Stimulated activated CD8-positive, alpha-beta memory T cell treated with anti-CD3 and anti-CD28 coated beads, Interleukin-12 subunit alpha, Interleukin-12 subunit beta, amount 100 ng/mL, for 1 hour (primary cell): Measurements from ENCODE around the gene TRIM2.

ENCODE experiments used
- DNase-seq: peaks from one replicate; pipeline ENCODE4 v3.0.0-alpha.2; 2020; ENCODE audit warnings: low read depth

Gene TRIM2

DNA sequence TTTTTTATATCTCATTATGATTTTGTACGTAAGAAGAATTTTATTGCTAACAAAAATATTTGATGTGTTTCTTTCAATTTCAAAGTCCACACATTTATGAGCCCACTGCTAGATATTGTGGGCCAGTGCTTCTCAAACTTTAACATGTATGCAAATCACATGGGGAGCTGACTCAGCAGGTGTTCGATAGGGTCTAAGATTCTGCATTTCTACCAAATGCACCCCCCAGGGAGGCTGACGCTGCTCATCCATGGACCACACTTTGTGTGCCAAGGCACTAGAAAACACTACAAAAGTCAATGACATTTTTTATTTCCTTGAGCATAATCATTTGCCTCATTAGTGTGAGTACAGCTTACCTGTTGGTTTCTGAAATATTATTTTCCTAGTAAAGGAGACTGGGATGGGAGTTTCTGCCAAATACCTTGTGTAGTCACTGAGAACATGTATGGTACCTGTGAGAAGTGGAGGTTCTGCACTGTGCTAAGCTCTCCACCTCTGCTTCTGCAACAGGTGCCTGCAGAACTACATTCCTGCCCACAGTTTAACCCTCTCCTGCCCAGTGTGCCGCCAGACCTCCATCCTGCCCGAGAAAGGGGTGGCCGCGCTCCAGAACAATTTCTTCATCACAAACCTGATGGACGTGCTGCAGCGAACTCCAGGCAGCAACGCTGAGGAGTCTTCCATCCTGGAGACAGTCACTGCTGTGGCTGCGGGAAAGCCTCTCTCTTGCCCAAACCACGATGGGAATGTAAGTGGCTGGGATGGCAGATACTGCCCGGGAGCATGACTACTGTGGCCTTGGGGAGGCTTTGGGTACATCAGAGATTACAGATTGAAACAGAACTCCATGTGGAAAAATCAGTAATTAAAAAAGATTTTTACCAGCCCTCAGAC is 71.4 kb downstream of the TRIM2 start:
- DNase-seq, result no peak

DNA sequence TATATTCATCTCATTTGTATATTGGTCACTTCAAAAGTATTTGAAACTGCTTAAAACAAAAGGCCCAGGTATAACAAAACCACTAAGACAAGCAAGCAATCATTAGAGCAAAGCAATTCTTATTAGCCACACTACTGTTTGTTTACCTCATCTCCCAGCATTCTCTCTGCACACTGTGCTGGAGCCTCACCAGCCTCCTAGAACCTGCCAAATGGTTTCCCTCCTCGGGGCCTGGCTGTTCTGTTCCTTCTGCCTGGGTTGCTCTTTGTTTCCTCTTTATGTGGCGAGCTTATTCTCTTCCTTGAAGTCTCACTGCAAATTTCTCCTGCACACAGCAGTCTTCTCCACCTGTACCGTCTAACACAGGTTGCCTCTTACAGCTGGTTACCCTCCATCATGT is 72.7 kb downstream of the TRIM2 start:
- DNase-seq, result no peak

DNA sequence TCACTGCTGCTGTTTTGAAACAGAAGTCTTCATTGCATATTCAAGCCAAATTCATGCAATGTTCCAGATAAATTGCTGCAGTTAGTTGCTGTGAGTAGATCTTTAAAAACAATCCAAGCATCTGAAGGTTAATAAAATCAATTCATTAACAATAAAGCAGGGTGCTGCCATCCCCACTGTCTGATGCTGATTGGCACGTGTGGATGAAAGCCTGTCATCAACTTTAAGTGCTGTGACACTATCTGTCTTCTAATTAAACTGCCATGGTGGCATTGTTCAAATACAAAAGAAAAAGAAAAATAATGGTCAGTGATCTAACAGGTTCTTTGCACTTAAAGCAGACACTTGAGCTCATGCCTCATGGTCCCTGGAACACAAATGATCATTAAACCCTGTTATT is 77.2 kb downstream of the TRIM2 start:
- no peak for DNase-seq

DNA sequence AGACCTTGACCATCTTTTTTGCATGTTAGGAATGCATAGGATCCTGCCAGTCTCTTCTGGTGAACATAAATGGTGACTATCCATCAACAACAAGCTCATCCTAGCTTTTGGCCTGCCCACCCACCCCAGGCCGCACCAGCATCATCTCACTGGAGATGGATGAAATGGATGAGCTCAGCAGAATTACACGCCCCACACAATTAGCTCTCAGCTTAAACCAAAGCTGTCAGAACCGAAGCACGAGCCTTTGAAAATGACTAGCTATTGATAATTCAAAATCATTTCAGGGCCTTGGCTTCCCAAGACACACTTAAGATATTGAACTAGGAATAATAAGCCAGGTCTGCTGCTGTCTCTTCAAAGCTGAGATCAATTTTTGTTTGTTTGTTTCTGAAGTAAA is 77.8 kb downstream of the TRIM2 start:
- DNase-seq, result no peak

DNA sequence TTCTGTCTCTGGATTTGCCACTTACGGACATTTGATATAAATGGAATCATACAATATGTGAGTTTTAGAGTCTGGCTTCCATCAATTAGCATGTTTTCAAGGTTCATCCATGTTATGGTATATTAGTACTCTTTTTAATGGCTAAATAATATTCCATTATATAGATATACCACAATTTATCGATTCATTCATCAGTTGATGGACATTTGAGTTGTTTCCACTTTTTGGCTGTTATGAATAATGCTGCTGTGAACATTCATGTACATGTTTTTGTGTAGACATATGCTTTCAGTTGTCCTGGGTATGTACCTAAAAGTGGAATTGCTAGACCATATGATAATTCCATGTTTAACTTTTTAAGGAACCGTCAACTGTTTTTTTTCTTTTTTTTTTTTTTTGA is 79.0 kb downstream of the TRIM2 start:
- DNase-seq, result no peak

DNA sequence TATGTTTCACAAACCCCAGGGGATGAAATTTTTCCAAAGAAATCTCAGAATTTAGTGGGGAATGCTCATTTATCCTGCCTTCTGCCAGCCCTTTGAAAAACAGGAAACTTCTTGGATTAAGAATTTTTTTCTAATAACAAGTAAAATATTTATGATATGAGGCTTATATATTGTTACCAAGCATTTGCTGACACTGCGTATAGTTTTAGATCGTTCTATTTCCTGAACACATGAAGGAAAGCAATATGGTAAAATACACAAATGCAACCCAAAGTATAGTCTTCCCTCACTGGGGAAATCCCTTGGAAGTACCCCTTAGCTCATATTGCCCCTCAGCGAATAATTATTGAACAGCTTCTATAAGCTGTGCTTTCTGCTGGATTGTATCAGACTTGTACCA is 85.9 kb downstream of the TRIM2 start:
- DNase-seq, result no peak

DNA sequence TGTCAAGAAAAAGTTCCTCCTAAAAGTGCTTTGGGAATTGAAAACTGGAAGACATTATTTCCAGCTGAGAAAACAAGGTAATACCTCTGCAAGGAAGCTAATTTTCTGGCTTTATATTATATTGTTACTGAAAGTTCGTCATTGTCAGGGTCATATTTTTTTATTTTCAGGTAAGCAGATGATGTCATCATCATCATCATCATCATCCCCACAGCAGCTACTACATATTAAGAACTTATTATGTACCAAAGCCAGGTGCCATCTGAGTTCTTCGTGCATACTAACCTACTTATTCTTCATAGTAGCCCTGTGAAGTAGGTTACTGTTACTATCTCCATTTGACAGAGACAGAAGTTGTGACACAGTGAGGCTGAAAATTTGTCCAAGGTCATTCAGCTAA is 87.3 kb downstream of the TRIM2 start:
- DNase-seq, result no peak

DNA sequence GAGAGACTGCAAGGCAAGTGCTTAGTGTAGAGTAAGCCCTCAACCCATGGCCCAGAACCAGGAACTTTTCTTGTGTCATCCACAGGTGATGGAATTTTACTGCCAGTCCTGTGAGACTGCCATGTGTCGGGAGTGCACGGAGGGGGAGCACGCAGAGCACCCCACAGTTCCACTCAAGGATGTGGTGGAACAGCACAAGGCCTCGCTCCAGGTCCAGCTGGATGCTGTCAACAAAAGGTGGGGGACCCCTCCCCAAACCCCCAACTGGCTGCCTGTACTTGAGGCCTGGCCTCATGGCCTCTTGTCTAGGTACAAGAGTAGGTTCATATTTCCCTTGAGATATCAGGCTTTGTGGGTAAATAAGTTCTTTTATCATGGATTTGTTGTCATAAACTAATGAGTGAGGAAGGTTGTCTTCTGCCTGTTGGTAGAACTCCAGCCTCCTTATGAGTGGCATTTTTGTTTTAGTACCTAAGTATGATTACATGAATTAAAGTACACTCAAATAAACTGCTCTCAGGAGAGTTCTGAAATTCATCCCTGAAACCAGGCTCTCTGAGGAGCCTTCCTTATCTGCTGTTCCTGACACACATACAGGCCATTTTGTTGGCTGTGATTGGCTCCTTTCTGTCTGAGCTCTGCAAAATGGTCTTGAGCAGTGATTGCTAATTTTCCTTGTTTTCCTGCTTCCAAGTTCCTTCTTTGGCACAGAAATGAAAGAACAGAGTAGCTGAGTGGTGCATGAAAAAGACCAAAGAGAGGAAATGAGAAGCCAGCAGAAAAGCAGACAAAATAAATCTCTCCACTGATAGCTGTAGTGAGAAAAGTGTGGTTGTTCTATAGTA is 88.9 kb downstream of the TRIM2 start:
- DNase-seq, result no peak

DNA sequence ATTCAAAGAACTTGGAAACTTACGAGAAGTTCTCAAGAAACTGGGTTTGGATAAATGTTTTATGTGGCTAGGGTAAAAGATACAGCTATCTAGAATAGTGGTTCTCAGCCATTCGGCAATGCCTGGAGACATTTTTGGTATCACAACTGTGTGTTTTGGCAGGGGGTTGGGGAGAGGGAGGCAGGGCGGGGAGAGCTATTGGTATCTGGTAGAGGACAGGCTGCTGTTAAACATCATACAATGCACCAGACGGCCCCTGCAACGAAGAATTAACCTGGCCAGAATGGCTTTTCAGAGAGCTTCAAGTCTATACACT is 89.5 kb downstream of the TRIM2 start:
- no peak for DNase-seq

DNA sequence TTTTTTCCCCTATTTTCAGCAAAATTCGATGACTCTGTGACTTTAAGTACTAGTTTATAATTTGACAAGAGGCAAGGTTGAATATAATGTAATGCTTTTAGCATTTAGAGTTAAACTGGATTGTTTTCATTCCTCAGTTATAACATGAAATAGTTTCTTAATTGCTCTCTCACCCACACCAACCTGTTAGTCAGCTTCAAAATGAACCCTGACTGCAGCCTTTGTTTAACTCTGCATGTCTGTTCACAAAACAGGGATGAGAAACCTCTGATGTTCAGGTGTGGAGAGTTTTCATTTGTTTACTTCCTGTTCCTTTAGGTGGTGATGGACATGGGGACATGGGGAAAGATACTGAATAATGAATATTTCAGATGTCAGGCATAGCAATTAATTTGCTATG is 90.4 kb downstream of the TRIM2 start:
- DNase-seq, result no peak

DNA sequence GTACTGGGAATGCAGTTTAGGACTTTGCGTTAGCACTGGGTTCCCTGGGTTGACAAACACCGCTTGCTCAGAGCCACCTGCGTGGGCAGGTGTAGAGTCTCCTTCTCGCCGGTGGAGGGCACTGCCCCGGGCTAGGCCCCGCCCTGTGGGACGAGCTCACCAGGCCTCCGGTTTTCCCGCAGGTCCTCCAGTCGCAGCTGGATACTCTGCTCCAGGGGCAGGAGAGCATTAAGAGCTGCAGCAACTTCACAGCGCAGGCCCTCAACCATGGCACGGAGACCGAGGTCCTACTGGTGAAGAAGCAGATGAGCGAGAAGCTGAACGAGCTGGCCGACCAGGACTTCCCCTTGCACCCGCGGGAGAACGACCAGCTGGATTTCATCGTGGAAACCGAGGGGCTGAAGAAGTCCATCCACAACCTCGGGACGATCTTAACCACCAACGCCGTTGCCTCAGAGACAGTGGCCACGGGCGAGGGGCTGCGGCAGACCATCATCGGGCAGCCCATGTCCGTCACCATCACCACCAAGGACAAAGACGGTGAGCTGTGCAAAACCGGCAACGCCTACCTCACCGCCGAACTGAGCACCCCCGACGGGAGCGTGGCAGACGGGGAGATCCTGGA is 91.0 kb downstream of the TRIM2 start:
- DNase-seq, result no peak

DNA sequence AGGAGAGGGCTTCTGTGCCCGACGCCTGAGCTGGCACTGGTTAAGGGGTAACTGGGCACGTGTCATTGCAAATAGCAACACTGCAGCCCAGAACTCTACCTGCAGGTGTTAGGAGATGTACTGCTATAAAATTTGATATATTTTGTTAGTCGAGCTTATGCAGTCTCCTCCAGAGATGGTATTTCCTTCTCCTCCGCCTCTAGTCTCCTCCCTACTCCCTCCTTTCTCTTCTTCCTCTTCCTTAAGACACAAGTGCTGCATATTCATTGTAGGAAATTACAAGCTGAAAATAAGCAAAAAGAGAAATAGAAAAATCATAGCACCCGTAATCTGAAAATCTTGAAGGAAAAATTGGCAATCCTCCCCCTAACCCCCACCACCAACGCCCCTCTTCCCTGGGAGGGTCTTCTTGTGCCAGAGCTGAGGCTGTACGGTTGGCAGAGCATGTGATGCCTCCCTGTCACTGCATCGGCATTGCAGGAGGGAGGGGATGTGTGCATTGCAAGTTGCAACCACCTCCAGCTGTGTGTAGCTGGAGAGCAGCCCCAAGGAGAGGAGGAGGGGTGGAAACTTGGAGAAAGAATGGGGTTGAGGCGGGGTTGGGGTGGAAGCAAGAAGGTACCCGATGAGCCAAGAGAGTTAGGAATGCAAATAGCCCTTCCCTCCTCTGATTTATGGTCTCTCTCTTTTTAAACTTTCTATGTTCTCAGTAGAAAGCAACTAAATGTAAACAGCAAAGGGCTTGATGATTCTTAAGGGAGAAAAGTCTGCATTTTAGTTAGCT is 92.0 kb downstream of the TRIM2 start:
- no peak for DNase-seq

DNA sequence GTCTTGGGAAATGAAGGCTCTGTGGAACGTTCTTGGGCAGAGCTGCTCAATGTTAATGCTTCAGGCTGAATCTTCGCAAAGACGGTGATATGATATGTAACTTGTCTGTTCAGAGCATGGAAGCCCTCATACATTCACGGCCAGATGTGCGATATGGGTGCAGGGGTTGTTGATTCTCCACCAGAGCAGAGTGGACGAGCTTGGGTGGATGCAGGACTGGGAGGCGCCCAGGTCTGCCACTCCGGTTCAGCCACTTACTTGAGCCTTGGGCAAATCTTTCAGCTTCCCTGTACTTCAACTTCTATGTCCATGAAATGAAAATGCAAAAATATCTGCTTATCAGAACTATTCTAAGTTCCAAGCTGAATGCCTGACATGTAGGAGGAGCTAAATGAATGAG is 92.9 kb downstream of the TRIM2 start:
- no peak for DNase-seq

DNA sequence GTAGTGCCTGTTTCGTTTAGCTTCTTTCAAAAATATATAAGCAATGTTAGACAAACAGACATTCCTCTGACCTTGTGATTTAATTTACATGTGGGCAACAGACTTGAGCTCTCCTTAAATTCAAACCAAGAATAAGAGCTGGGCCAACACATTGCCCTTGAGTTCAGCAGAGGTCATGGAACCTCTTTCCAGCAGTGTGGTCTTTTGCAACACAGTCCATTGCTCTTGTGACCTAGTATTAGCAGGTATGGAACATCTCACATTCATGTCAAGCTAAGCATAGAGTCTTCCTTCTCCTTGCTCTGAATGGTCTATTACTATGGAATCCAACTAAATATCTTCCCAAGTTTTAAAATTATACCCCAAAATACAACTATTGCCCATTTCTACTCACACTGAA is 106.5 kb downstream of the TRIM2 start:
- DNase-seq, result no peak

DNA sequence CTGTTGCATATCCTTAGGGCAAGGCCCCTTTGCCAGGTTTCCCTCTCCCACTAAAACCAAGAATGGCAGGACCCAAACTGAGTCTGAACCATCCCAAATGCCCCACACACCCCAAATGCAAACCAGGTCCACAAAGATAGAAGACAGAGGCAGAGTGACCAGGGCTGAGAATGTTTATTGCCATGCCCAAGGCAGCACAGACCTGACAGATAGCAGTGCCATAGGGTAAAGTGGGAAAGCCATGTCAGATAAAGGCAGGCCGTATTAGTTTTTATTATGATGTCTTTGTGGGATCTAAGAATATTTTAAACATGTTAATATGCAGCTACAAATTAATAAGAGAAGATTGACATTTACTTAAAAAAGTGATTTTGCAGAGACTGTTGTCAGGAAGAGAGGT is 110.7 kb downstream of the TRIM2 start:
- DNase-seq, result no peak

DNA sequence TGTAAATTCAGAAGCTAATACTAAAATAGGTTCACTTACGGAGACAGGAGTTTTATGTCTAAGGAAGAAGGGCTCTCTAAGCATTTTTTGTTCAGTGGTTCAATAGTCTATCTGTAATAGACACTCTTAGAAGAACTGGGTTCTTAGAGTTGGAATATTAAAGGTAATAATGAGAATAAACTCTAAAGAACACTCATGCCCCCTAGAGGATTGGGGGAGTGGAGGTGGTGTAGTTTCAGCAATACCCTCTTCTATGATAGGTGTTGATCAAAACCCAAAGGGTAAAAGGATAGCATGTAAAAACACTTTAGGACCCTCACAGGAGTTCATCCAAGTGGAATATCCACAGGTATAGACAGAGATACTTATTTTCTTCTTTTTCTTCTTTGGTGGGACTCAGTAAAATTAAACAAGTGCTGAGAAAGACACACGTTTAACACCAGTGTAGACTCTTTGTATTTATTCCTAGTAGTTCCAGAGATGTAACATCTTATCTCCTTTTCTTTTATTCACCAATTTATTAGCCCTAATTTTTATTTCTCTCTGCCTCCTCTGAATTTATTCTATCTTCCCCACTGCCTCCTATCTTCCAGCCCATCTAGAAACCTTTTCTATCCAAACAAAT is 114.6 kb downstream of the TRIM2 start:
- DNase-seq, result no peak

DNA sequence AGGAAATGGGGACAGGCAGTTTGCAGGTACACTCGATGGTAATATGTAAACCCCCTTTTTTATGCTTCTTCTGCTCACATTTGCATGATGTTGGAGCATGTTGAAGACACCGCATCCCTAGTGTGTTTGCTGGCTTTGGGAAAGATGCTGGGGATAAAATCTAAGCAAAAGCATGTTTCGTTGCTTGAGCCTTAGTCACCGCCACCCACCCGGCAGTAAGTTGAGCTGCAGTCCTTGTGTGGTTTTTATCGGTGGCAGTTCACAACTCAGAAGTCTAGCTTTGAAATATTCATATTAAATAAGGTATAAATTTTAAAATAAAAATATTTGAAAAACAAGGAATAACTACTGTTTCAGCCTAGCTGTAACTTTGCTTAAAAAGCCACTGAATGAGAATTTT is 118.5 kb downstream of the TRIM2 start:
- DNase-seq, result no peak

DNA sequence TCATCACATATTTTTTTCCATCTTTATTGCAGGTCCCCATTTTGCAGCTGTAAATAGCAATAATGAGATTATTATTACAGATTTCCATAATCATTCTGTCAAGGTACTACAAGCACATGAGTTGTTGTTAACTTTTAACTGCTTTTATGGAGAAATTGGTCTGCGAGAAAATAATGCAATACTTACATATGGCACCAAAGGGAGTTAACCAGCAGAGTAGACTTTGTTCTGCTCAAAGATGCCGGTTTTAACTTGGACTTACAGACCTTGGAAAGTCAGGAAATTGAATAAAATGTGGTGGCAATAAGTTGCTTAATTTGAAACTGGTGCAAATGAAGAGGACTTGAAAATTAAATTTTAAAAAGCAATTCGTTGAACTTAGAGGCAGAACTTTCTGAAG is 119.8 kb downstream of the TRIM2 start:
- DNase-seq, result no peak

DNA sequence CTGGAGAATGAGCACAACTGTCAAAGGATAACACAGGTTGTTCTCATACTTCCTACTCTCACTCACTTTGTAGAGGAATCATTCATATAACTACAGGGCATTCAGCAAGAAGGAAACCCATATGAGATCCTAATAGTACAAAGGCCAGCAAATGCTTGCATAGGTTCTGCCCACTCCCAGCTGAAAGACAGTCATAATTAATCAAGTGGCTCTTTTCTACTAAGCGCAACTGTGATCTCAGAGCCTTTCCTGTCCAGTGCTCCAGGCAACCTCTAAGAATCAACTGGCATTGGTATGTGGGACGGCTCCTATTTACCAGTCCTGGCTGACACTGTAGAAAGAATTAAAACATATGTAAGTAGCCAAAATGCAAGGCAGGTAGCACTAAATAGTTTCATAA is 121.3 kb downstream of the TRIM2 start:
- no peak for DNase-seq

DNA sequence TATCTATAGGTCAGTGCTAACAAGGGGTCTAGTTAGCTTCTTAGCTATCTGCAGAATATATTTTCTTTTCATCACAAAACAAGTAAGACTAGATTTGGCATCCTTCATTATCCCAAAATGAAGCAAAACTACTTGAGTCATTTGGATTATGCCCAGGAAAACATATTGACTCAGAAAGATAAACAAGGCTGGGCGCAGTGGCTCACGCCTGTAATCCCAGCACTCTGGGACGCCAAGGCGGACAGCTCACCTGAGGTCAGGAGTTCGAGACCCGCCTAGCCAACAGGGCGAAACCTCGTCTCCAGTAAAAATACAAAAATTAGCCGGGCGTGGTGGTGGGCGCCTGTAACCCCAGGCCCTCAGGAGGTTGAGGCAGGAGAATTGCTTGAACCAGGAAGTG is 122.3 kb downstream of the TRIM2 start:
- DNase-seq, result no peak

DNA sequence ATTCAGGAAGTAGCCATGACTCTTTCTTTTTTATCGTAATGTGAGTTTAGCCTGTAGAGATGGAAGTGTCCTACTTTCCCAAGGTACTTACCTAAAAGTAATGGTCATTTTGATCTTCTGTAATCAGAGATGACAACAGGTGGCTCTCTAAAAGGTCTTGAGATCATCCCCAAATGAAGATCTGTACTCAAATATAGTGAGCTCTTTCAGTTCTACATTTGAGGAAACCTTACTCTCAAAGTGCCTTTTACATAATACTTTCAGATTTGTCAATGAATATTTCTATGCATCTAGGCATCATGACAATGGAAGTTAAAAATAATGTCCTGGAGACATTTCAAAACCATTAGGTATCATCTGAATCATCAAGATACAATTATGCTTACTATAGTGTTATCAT is 123.0 kb downstream of the TRIM2 start:
- DNase-seq, result no peak

DNA sequence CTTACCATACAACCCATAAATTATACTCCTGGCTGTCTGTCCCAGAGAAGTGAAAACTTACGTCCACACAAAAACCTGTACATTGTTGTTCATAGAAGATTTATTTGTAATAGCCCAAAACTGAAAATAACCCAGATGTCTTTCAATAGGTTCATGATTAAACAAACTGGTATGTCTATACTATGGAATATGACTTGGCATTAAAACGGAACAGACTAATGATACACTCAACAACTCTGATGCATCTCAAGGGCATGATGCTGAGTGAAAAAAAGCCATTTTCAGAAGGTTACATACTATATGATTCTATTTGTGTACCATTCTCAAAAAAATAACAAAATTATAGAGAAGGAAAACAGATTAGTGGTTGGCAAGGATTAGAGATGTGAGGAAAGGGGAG is 128.7 kb downstream of the TRIM2 start:
- no peak for DNase-seq
